ENCODE data around the gene CARD11.

Gene CARD11

GRCh38 chr7:2970861-2971260 is 72.8 kb downstream of the CARD11 start:
- Histone ChIP-seq H3K27me3 (ENCODE audit: insufficient read depth, low read depth) (no peaks in the 10 kb centered on the region), H3K4me2 (no peak overlapping the region), H3K36me3 (ENCODE audit: insufficient read depth) (no peaks in the 10 kb centered on the region), H3K4me1 (ENCODE audit: low read depth, poor library complexity, severe bottlenecking) (no peaks in the 10 kb centered on the region), H2AFZ (ENCODE audit: low read depth) (no peak overlapping the region), H3K27ac (no peak overlapping the region), H3K9ac (no peak overlapping the region), H3K4me3 (IDR thresholded peaks at IDR 0.05; ENCODE audit: insufficient read depth, low read depth, low read length) (no peak overlapping the region), H4K20me1 (ENCODE audit: insufficient read depth) (no peaks in the 10 kb centered on the region), H3K79me2 (ENCODE audit: insufficient read depth, low read depth) (no peaks in the 10 kb centered on the region)
- no peak for TF ChIP-seq CTCF (conservative IDR thresholded peaks at IDR 0.05; ENCODE audit: low read depth, low read length)

GRCh38 chr7:2970307-2970664 is 73.4 kb downstream of the CARD11 start:
- Histone ChIP-seq H3K27me3 (ENCODE audit: insufficient read depth, low read depth) (no peaks in the 10 kb centered on the region), H4K20me1 (ENCODE audit: insufficient read depth) (no peaks in the 10 kb centered on the region), H3K4me3 (IDR thresholded peaks at IDR 0.05; ENCODE audit: insufficient read depth, low read depth, low read length) (no peak overlapping the region), H3K4me1 (ENCODE audit: low read depth, poor library complexity, severe bottlenecking) (no peaks in the 10 kb centered on the region), H3K9ac (no peak overlapping the region), H3K27ac (no peak overlapping the region), H2AFZ (ENCODE audit: low read depth) (no peak overlapping the region), H3K4me2 (no peak overlapping the region), H3K79me2 (ENCODE audit: insufficient read depth, low read depth) (no peaks in the 10 kb centered on the region), H3K36me3 (ENCODE audit: insufficient read depth) (no peaks in the 10 kb centered on the region)
- no peak for TF ChIP-seq CTCF (conservative IDR thresholded peaks at IDR 0.05; ENCODE audit: low read depth, low read length)

- Histone ChIP-seq H3K27me3 (ENCODE audit: insufficient read depth, low read depth) (no peaks in the 10 kb centered on the region), H3K36me3 (ENCODE audit: insufficient read depth) (no peaks in the 10 kb centered on the region), H3K4me2 (no peak overlapping the region), H3K4me1 (ENCODE audit: low read depth, poor library complexity, severe bottlenecking) (no peaks in the 10 kb centered on the region), H3K79me2 (ENCODE audit: insufficient read depth, low read depth) (no peaks in the 10 kb centered on the region), H3K4me3 (IDR thresholded peaks at IDR 0.05; ENCODE audit: insufficient read depth, low read depth, low read length) (no peak overlapping the region), H4K20me1 (ENCODE audit: insufficient read depth) (no peaks in the 10 kb centered on the region), H2AFZ (ENCODE audit: low read depth) (no peak overlapping the region), H3K9ac (no peak overlapping the region), H3K27ac (no peak overlapping the region)
- no peak for TF ChIP-seq CTCF (conservative IDR thresholded peaks at IDR 0.05; ENCODE audit: low read depth, low read length)
Measured at GRCh38 chr7:2969398-2970306, 74.0 kb downstream of the CARD11 start.

DNA sequence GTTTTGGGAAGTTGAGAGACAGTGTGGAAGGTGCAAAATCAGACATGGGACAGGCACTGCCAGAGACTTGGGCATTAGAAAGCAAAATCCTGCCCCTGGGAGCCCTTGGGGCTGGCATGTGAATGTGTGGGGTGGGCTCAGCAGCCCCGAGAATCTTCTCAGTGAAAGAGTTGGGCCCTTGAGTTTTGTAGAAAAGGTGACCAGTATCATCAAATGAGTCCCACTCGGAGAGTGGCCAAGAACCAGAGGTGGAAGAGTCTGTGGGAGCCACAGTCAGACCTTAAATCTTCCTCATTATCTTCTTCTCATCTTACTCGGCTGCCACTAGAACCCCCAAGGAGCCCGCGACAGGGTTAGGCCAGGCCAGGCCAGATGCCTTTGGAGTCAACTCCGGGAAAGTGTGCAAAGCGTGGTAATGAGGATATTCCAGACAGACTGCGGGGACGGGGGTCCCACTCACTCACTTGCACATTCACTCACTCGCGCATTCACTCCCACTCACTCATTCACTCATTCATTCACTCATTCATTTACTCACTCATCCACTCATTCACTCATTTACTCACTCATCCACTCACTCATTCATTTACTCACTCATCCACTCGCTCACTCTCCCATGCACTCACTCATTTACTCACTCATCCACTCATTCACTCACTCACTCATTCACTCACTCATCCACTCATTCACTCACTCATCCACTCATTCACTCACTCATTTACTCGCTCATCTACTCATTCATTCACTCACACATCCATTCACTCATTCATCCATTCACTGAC is 74.9 kb downstream of the CARD11 start:
- Histone ChIP-seq H3K4me1 (ENCODE audit: low read depth, poor library complexity, severe bottlenecking) (no peaks in the 10 kb centered on the region), H3K27ac (no peak overlapping the region), H3K9ac (no peak overlapping the region), H2AFZ (ENCODE audit: low read depth) (no peak overlapping the region), H3K4me3 (IDR thresholded peaks at IDR 0.05; ENCODE audit: insufficient read depth, low read depth, low read length) (no peak overlapping the region), H3K27me3 (ENCODE audit: insufficient read depth, low read depth) (no peaks in the 10 kb centered on the region), H3K79me2 (ENCODE audit: insufficient read depth, low read depth) (no peaks in the 10 kb centered on the region), H3K4me2 (no peak overlapping the region), H4K20me1 (ENCODE audit: insufficient read depth) (no peaks in the 10 kb centered on the region), H3K36me3 (ENCODE audit: insufficient read depth) (no peaks in the 10 kb centered on the region)
- TF ChIP-seq CTCF (conservative IDR thresholded peaks at IDR 0.05; ENCODE audit: low read depth, low read length), result no peak

Measured in KMS-11 (cell line).